ENCODE measurements around the gene MECP2. TPM values are rescaled to one million over a fixed set of nuclear protein-coding genes. Genes with fewer than 3 reads are reported as not detected.
"Not testable (repeated sequence)": the region's sequence is repeated elsewhere in the genome, so short reads cannot be mapped to it uniquely, and the experiment has no call there.

MECP2 gene
- total and polyA plus RNA-seq, 9 donors: 17.5 to 24.0 (median 20.7) TPM

- peaks cover 3% of the 10 kb centered on the region for H3K4me1 ChIP-seq (ENCODE audit: control insufficient read depth, insufficient read depth, low read length)
- 71% methylated on average over 11 of the region's 19 CpGs for WGBS (ENCODE audit: insufficient coverage)
- no peak for DNase-seq
- H3K4me3 ChIP-seq (ENCODE audit: low read length): no peak overlapping the region
- no peak overlapping the region for H3K27ac ChIP-seq (ENCODE audit: low read length)
- H3K36me3 ChIP-seq (ENCODE audit: control insufficient read depth, insufficient read depth, low read length): no peaks in the 10 kb centered on the region
- no peaks in the 10 kb centered on the region for H3K9me3 ChIP-seq (replicated peaks; ENCODE audit: control insufficient read depth, low read depth, low read length)
- peaks cover 55% of the 10 kb centered on the region for H3K27me3 ChIP-seq (ENCODE audit: control insufficient read depth, insufficient read depth, low read length)
These were observed 98.0 kb downstream of the MECP2 start for GRCh38 chrX:153999359-154000037.

GRCh38 chrX:153995504-153995903 lies 102.0 kb downstream of the MECP2 start:
- H3K27ac ChIP-seq (ENCODE audit: low read length): no peak overlapping the region
- WGBS (ENCODE audit: insufficient coverage): 100% methylated on average over 2 of the region's 8 CpGs
- no peaks in the 10 kb centered on the region for H3K36me3 ChIP-seq (ENCODE audit: control insufficient read depth, insufficient read depth, low read length)
- H3K9me3 ChIP-seq (replicated peaks; ENCODE audit: control insufficient read depth, low read depth, low read length): no peaks in the 10 kb centered on the region
- peaks cover 49% of the 10 kb centered on the region for H3K27me3 ChIP-seq (ENCODE audit: control insufficient read depth, insufficient read depth, low read length)
- no peak for DNase-seq
- no peak overlapping the region for H3K4me3 ChIP-seq (ENCODE audit: low read length)
- peaks cover 3% of the 10 kb centered on the region for H3K4me1 ChIP-seq (ENCODE audit: control insufficient read depth, insufficient read depth, low read length)

DNA sequence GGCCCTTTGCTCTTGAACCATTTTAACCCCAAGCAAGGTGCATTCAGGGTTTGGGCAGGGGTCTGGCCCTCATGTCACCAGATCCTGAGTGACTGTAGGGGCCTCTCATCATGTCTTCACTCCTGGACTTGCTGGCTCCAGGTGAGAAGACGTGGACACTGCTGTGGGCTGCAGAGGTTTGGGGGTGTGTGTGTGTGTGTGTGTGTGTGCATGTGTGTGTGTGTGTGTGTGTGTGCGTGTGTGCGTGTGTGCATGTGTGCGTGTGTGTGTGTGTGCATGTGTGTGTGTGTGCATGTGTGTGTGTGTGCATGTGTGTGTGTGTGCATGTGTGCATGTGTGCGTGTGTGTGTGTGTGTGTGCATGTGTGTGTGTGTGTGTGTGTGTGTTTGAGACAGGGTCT lies 103.1 kb downstream of the MECP2 start:
- peaks cover 51% of the 10 kb centered on the region for H3K27me3 ChIP-seq (ENCODE audit: control insufficient read depth, insufficient read depth, low read length)
- no CpG with 5 or more reads among the region's 5 CpGs for whole genome bisulfite sequencing (ENCODE audit: insufficient coverage)
- H3K27ac ChIP-seq (ENCODE audit: low read length); H3K9me3 ChIP-seq (replicated peaks; ENCODE audit: control insufficient read depth, low read depth, low read length); H3K36me3 ChIP-seq (ENCODE audit: control insufficient read depth, insufficient read depth, low read length); DNase-seq; H3K4me1 ChIP-seq (ENCODE audit: control insufficient read depth, insufficient read depth, low read length); H3K4me3 ChIP-seq (ENCODE audit: low read length): not testable (repeated sequence)

DNA sequence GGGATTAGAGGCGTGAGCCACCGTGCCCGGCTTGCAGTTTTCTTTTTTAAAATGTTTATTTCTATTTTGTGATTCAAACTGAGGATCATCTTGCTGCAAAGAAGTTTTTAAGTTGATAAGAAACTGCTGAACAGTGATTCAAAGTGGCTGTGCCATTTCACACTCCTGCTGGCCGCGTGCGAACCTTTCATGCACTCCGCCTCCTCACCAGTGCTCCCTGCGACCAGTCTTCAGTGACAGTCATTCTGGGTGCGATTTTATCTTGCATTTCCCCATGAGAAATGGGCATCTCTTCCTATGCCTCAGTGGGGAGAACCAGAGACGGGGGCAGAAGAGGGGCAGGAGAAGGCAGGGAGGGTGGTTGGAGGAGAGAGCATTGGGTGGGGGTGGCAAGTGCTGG lies 103.5 kb downstream of the MECP2 start:
- DNase-seq: no peak
- WGBS (ENCODE audit: insufficient coverage): 82% methylated on average over 8 of the region's 10 CpGs
- Histone ChIP-seq H3K4me3 (ENCODE audit: low read length) (no peak overlapping the region), H3K36me3 (ENCODE audit: control insufficient read depth, insufficient read depth, low read length) (no peaks in the 10 kb centered on the region), H3K27ac (ENCODE audit: low read length) (no peak overlapping the region), H3K9me3 (replicated peaks; ENCODE audit: control insufficient read depth, low read depth, low read length) (no peaks in the 10 kb centered on the region), H3K27me3 (ENCODE audit: control insufficient read depth, insufficient read depth, low read length) (peaks cover 48% of the 10 kb centered on the region), H3K4me1 (ENCODE audit: control insufficient read depth, insufficient read depth, low read length) (no peaks in the 10 kb centered on the region)

DNA sequence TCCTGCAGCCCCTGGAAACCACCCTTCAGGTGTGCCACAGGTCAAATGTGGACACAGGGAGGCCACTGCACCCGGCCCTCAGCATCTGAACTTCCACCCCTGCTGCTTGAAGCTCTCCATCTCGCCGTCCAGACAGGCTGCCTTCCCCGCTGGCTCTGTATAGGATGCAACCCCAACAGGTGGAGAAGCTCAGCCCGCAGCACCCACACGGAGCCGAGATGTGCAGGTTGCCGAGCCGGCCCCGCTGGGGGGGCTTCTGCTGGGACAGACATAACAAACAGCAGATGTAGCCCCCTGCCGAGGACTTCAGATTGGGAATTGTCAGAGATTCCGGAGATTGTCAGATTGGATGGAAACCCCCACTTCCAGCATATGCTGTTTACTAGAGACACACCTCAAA lies 104.4 kb downstream of the MECP2 start:
- H3K4me1 ChIP-seq (ENCODE audit: control insufficient read depth, insufficient read depth, low read length): no peaks in the 10 kb centered on the region
- H3K36me3 ChIP-seq (ENCODE audit: control insufficient read depth, insufficient read depth, low read length): no peaks in the 10 kb centered on the region
- peaks cover 49% of the 10 kb centered on the region for H3K27me3 ChIP-seq (ENCODE audit: control insufficient read depth, insufficient read depth, low read length)
- no peaks in the 10 kb centered on the region for H3K9me3 ChIP-seq (replicated peaks; ENCODE audit: control insufficient read depth, low read depth, low read length)
- 65% methylated on average over 10 of the region's 12 CpGs for WGBS (ENCODE audit: insufficient coverage)
- H3K4me3 ChIP-seq (ENCODE audit: low read length): no peak overlapping the region
- DNase-seq: no peak
- no peak overlapping the region for H3K27ac ChIP-seq (ENCODE audit: low read length)

DNA sequence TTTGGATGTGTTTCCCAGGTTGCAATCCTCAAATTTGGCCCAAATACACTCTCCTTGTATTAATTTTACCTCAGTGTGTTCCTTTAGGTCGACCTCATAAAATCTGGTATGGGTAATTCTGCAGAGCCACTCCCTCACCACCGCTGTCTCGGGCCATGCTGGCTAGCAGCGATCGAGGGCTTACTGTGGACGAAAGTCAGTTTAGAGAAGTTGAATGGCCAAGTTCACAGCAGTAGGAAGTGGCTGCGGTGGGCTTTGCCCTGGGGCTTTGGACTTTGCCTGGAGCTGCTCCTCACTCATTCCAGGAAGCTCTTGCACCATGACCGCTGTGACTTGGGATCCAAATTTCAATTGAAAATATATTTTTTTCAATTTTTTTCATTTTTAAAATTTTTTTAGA lies 105.3 kb downstream of the MECP2 start:
- Histone ChIP-seq H3K36me3 (ENCODE audit: control insufficient read depth, insufficient read depth, low read length) (no peaks in the 10 kb centered on the region), H3K4me1 (ENCODE audit: control insufficient read depth, insufficient read depth, low read length) (no peaks in the 10 kb centered on the region), H3K4me3 (ENCODE audit: low read length) (no peak overlapping the region), H3K27me3 (ENCODE audit: control insufficient read depth, insufficient read depth, low read length) (peaks cover 46% of the 10 kb centered on the region), H3K9me3 (replicated peaks; ENCODE audit: control insufficient read depth, low read depth, low read length) (no peaks in the 10 kb centered on the region), H3K27ac (ENCODE audit: low read length) (no peak overlapping the region)
- WGBS (ENCODE audit: insufficient coverage): 78% methylated on average over 6 of the region's 8 CpGs
- DNase-seq: no peak

DNA sequence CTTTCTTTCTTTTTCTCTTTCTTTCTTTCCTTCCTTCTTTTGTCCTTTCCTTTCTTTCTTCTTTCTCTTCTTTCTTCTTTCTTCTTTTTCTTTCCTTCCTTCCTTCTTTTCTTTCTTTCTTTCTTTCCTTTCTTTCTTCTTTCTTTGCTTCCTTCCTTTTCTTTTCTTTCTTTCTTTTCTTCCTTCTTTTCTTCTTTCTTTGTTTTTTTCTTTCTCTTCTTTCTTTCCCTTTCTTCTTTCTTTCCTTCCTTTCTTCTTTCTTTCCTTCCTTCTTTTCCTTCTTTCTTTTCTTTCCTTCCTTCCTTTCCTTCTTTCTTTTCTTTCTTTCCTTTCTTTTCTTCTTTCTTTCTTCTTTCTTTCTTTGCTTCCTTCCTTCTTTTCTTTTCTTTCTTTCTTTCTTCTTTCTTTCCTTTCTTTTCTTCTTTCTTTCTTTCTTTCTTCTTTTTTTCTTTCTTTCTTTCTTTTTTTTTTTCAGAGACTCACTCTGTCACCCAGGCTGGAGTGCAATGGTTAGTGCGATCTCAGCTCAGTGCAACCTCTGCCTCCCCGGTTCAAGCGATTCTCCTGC lies 106.4 kb downstream of the MECP2 start:
- no peaks in the 10 kb centered on the region for H3K36me3 ChIP-seq (ENCODE audit: control insufficient read depth, insufficient read depth, low read length)
- no CpG with 5 or more reads among the region's 3 CpGs for WGBS (ENCODE audit: insufficient coverage)
- H3K27me3 ChIP-seq (ENCODE audit: control insufficient read depth, insufficient read depth, low read length): peaks cover 52% of the 10 kb centered on the region
- no peak overlapping the region for H3K27ac ChIP-seq (ENCODE audit: low read length)
- no peaks in the 10 kb centered on the region for H3K4me1 ChIP-seq (ENCODE audit: control insufficient read depth, insufficient read depth, low read length)
- no peak overlapping the region for H3K4me3 ChIP-seq (ENCODE audit: low read length)
- H3K9me3 ChIP-seq (replicated peaks; ENCODE audit: control insufficient read depth, low read depth, low read length): no peaks in the 10 kb centered on the region
- DNase-seq: no peak

DNA sequence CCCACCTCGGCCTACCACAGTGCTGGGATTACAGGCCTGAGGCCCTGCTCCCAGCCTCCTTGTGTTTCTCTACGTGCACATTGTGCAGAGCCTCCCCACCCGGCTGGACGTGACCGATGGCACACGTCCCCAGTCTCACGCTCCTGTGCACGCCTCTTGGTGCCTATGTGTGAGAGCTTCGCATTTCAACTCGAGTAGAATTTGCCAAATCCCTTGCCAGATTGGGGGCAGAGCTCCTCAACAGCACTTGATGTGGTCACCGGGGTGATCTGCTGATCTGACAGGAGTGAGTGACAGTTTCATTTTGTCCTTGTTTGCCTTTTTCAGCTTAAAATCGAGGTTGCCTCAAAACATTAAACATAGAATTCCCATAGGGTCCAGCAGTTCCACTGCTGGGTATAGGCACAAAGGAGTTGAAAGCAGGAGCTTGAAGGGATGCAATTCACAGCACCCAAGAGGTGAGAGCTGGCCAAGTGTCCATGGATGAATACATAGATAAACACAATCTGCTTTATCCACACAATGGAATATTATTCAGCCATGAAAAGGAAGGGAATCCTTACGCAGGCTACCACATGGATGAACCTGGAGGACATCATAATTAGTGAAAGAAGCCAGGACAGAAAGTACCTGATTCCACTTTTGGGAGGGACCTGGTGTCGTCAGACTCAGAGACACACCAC lies 107.4 kb downstream of the MECP2 start:
- no peaks in the 10 kb centered on the region for H3K36me3 ChIP-seq (ENCODE audit: control insufficient read depth, insufficient read depth, low read length)
- no peak for DNase-seq
- 85% methylated on average over 10 of the region's 14 CpGs for WGBS (ENCODE audit: insufficient coverage)
- no peaks in the 10 kb centered on the region for H3K9me3 ChIP-seq (replicated peaks; ENCODE audit: control insufficient read depth, low read depth, low read length)
- H3K4me1 ChIP-seq (ENCODE audit: control insufficient read depth, insufficient read depth, low read length): peaks cover 5% of the 10 kb centered on the region
- H3K27ac ChIP-seq (ENCODE audit: low read length): no peak overlapping the region
- peaks cover 52% of the 10 kb centered on the region for H3K27me3 ChIP-seq (ENCODE audit: control insufficient read depth, insufficient read depth, low read length)
- no peak overlapping the region for H3K4me3 ChIP-seq (ENCODE audit: low read length)

DNA sequence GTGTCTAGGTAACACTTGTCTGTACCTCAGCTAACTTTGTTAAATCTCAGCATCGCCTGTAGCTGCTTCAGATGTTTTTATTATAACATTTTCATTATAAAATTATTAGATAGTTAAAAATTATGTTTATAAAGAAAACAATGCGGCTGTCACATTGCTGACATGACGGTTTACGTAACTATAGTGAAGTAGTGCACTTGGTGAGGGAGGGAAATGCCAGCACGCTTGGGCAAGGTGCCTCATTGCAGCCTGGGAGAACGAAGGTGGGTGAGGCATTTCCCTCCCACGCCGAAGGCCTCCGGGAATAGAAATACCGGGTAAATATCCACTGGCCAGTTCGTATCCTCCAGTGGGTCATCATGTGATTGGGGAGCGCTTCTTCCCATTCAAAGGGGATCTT lies 109.0 kb downstream of the MECP2 start:
- Histone ChIP-seq H3K36me3 (ENCODE audit: control insufficient read depth, insufficient read depth, low read length) (no peaks in the 10 kb centered on the region), H3K27me3 (ENCODE audit: control insufficient read depth, insufficient read depth, low read length) (peaks cover 57% of the 10 kb centered on the region), H3K27ac (ENCODE audit: low read length) (no peak overlapping the region), H3K4me1 (ENCODE audit: control insufficient read depth, insufficient read depth, low read length) (peaks cover 6% of the 10 kb centered on the region), H3K4me3 (ENCODE audit: low read length) (no peak overlapping the region), H3K9me3 (replicated peaks; ENCODE audit: control insufficient read depth, low read depth, low read length) (no peaks in the 10 kb centered on the region)
- 86% methylated on average over 6 of the region's 12 CpGs for WGBS (ENCODE audit: insufficient coverage)
- no peak for DNase-seq

- DNase-seq: no peak
- Histone ChIP-seq H3K27me3 (ENCODE audit: control insufficient read depth, insufficient read depth, low read length) (peaks cover 65% of the 10 kb centered on the region), H3K36me3 (ENCODE audit: control insufficient read depth, insufficient read depth, low read length) (no peaks in the 10 kb centered on the region), H3K4me3 (ENCODE audit: low read length) (no peak overlapping the region), H3K9me3 (replicated peaks; ENCODE audit: control insufficient read depth, low read depth, low read length) (no peaks in the 10 kb centered on the region), H3K4me1 (ENCODE audit: control insufficient read depth, insufficient read depth, low read length) (peaks cover 6% of the 10 kb centered on the region), H3K27ac (ENCODE audit: low read length) (no peak overlapping the region)
- WGBS (ENCODE audit: insufficient coverage): 81% methylated on average over 6 of the region's 20 CpGs
These were observed 113.0 kb downstream of the MECP2 start for GRCh38 chrX:153984351-153985178.
